ENCODE data around the gene PHF14. TPM values are rescaled to one million over a fixed set of nuclear protein-coding genes. Genes with fewer than 3 reads are reported as not detected.

PHF14 gene
- total and polyA plus RNA-seq, 2 donors (not counting 3 experiments of a cell fraction or from before 2014, with no cell fraction given) = 8.8 to 43.4 TPM

- dilution Hi-C loops (cut with MboI; ENCODE audit: extremely low pct_ligation_motif_present, low sequenced_read_pairs) (no loop called here), intact Hi-C loops (cut with micrococcal nuclease) (no loop called here)
- H4K20me1 ChIP-seq (replicated peaks; ENCODE audit: control insufficient read depth, extremely low read depth, insufficient read depth, low read length) = no peaks in the 10 kb centered on the region
- no peaks in the 10 kb centered on the region for H3K9me3 ChIP-seq (replicated peaks; ENCODE audit: control insufficient read depth, insufficient read depth, low read length)
- no peaks in the 10 kb centered on the region for H3K27me3 ChIP-seq (ENCODE audit: control insufficient read depth in 2 of 2, insufficient read depth in 2 of 2, low read length in 2 of 2)
- no peak overlapping the region for H3K27ac ChIP-seq (ENCODE audit: insufficient read depth, low read depth, low read length)
- BruUV-seq (replicated peaks) = no TSS peak
- no peak overlapping the region for H3K9ac ChIP-seq (replicated peaks; ENCODE audit: extremely low read depth, insufficient read depth, low read length)
- H3K79me2 ChIP-seq (ENCODE audit: control insufficient read depth, insufficient read depth, low read length) = no peaks in the 10 kb centered on the region
- no peaks in the 10 kb centered on the region for H3K4me1 ChIP-seq (ENCODE audit: control insufficient read depth, extremely low read depth, insufficient read depth, low read length)
- POLR2A ChIA-PET = no interaction called here
- DNase-seq (ENCODE audit: low read depth, low spot score) (no peak), FAIRE-seq (no peak)
- no peaks in the 10 kb centered on the region for H3K9me1 ChIP-seq (replicated peaks; ENCODE audit: control insufficient read depth, extremely low read depth, insufficient read depth, low read length)
- TF ChIP-seq POLR2A (IDR thresholded peaks at IDR 0.05; ENCODE audit: low read depth, low read length) = no peak
- TF ChIP-seq JUN (IDR thresholded peaks at IDR 0.05; ENCODE audit: borderline replicate concordance, insufficient read depth, insufficient read length, low read depth) = no peak
- TF ChIP-seq FOS (IDR thresholded peaks at IDR 0.05; ENCODE audit: borderline replicate concordance, insufficient read depth, low read length) = no peak
- TF ChIP-seq MYC (IDR thresholded peaks at IDR 0.05; ENCODE audit: low read depth, low read length) = no peak
- no peak for TF ChIP-seq GATA2 (IDR thresholded peaks at IDR 0.05; ENCODE audit: insufficient read depth, insufficient read length, low read depth, low read length)
- no peak for TF ChIP-seq CTCF (IDR thresholded peaks at IDR 0.05; ENCODE audit: extremely low read depth in 1 of 2, insufficient read depth in 1 of 2, low read depth in 1 of 2, low read length in 2 of 2)
- no peak for TF ChIP-seq EZH2 (IDR thresholded peaks at IDR 0.05; ENCODE audit: borderline replicate concordance, low read depth, low read length, severe bottlenecking)
- TF ChIP-seq POLR2AphosphoS5 (IDR thresholded peaks at IDR 0.05; ENCODE audit: insufficient read depth, low read depth, low read length) = no peak
- TF ChIP-seq MAX (IDR thresholded peaks at IDR 0.05; ENCODE audit: insufficient read depth, insufficient read length) = no peak
- H3K4me2 ChIP-seq (ENCODE audit: insufficient read depth, low read length) = no peak overlapping the region
- no peaks in the 10 kb centered on the region for H3K36me3 ChIP-seq (ENCODE audit: control insufficient read depth in 2 of 2, extremely low read depth in 1 of 2, insufficient read depth in 2 of 2, low read length in 2 of 2)
- H3K4me3 ChIP-seq (replicated peaks in 1 of 3; ENCODE audit: insufficient read depth in 1 of 3, low read depth in 1 of 3, low read length in 3 of 3) = no peak overlapping the region
- CTCF ChIA-PET = interaction anchor here (1.0 to 1.1 kb wide), 2 partner anchors 8 to 19 kb away, joined by 3 read pairs; no protein-coding TSS in a partner anchor
- H2AFZ ChIP-seq (ENCODE audit: low read depth, low read length) = no peak overlapping the region
Measured at GRCh38 chr7:11182736-11183135, 209.1 kb downstream of the PHF14 start.
